Fibroblast of villous mesenchyme (primary cell): ENCODE measurements around the gene SSR3. TPM values are rescaled to one million over a fixed set of nuclear protein-coding genes. Genes with fewer than 3 reads are reported as not detected.
A peak's percentile ranks its signal among the peaks of the same experiment; 100 is the strongest.
"Not testable (repeated sequence)": the region's sequence is repeated elsewhere in the genome, so short reads cannot be mapped to it uniquely, and the experiment has no call there.

Experiments
- DNase-seq: peaks from one replicate; pipeline ENCODE4 v3.0.0-alpha.2; 2010; ENCODE audit warnings: low read depth
- H3K4me3 ChIP-seq: 2 replicates; pipeline ENCODE4 v1.5.1; 2011; ENCODE audit warnings: low read depth, mild to moderate bottlenecking, low read length
- CTCF ChIP-seq: IDR thresholded peaks from 2 replicates; pipeline ENCODE4 v1.5.1; 2012; ENCODE audit warnings: low read depth, mild to moderate bottlenecking, low read length; ENCODE audit not compliant: insufficient read depth
- total RNA-seq: library from RNA; depleted of rRNA; stranded (reverse); fragments of >200 nt; gene quantifications from 2 replicates; pipeline ENCODE4 v1.2.3, GENCODE V29; 2012

The SSR3 gene
- total RNA-seq, 1 donor = 446 TPM

DNA sequence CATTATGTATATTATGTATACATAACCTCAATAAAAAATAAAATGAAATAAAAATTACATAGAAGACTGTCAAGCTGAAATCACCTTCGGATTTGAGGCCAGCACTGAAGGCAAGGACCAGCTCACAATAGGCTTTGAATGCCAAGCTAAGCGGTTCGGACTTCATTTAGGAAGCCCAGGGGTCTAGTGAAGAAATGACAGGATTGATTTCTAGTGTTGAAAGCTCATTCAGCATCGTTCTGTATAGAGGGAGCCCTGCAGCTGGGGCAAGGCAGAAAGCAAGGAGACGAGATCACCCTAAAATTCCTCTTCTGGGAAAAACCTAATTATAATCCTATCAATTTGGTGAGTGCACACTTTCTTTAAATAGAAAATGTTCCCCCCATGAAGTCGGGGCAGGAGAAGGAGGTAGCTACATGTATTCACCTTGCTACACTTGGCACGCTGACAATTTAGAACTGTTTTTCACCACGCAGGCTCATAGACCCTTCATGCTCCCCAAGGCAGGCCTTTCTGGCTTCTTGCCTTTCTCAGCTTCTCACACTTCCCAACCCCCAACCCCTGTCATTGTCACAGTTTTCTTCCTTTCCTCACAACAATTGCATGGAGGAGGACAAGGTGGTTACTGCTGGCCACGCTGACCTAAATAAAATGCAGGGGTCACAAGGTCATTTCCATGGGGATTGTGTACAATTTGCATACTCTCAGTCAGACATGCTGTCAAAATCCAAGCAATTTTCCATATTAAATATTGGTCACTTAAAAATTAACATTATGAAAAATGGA lies 44.4 kb upstream of the SSR3 start:
- H3K4me3 ChIP-seq = no peak overlapping the region
- no peak for TF ChIP-seq CTCF
- no peak for DNase-seq

DNA sequence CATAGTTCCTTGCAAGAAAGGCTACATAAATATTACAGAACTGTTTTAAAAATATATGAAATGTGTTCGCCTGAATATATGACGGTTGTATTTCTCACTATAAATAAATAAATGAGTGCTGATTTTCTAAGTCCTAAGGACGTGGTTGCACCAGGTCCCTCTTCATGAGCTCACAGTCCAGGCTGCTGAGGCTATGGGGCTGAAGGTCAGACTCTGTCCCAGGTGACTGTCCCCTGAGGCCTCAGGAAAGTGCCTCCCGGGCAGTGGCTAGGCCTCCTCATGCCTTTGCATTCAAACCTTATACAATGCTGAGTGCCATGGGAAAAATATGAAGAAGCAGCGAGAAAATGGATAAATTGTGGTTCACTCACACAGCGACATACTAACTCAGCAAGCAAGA lies 43.5 kb upstream of the SSR3 start:
- no peak for TF ChIP-seq CTCF
- no peak for DNase-seq
- H3K4me3 ChIP-seq = no peak overlapping the region

DNA sequence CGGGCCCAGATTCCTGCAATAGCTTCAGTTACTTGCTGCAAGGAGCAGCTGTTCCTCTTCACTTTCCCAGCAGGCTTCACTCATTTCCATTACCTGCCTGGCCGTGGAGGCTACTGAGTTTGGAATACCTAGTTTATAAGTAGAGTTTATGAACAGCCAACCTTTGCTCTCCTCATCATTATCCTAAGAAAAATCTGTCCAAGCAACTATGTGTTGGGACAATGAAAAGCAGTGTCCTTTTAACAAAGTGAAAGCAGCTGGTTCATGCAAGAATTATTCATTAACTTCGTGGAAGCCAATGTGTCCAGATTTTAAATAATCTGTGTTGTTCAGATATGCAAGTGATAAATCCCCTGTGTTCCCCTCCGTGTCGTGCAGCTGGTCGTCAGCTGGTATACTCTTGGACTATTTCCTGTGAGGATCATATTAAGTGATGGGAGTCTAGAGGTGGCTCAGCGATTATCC lies 39.3 kb upstream of the SSR3 start:
- no peak for DNase-seq
- H3K4me3 ChIP-seq = peak overlapping the region; percentile 10
- no peak for TF ChIP-seq CTCF

DNA sequence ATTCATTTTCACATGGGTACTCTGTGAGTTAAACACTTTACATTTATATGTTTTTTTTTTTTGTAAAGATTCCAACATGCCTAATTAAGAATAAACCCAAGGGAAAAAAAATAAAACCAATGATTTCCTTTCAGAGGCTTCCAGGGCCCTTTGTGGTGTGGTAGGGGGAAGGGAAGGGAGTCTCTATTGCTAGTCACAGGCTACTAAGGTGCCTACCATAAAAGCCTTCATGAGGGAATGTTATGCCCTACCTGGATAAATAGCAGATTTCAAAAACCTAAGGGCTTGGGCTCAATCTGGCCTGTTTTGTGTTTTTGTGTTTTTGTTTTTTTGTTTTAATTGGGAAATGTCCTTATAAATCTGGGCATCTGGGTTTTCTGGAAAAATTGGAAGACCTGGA lies 38.9 kb upstream of the SSR3 start:
- no peak overlapping the region for H3K4me3 ChIP-seq
- TF ChIP-seq CTCF = no peak
- DNase-seq = no peak

- not testable (repeated sequence) for H3K4me3 ChIP-seq, DNase-seq
These were observed 34.9 kb upstream of the SSR3 start for GRCh38 chr3:156589806-156590205.

DNA sequence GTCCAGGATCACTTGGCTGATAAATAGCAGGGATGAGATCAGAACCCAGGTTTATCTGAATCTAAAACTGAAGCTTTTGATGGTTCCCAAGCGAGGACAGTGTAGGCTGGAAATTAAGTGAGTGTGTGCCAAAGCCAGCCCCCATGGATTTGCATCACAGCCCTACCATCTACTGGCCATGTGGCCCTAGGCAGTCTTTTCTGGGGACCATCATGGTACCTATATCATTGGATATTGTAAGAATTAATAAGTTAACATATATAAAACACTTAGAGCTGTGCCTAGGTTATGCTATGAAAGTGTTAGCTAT lies 32.8 kb upstream of the SSR3 start:
- TF ChIP-seq CTCF = no peak

GRCh38 chr3:156586905-156587759 lies 32.2 kb upstream of the SSR3 start:
- H3K4me3 ChIP-seq = no peak overlapping the region
- no peak for DNase-seq
- TF ChIP-seq CTCF = no peak

More for the DNA sequence above, 32.8 kb upstream of the SSR3 start:
- no peak overlapping the region for H3K4me3 ChIP-seq
- no peak for DNase-seq
